ENCODE measurements around the gene KLF15.

The KLF15 gene

GRCh38 chr3:126310816-126311215 lies 46.4 kb downstream of the KLF15 start:
- DNase-seq (ENCODE audit: extremely low spot score, insufficient read length, low read depth) (no peak), FAIRE-seq (no peak)

GRCh38 chr3:126309861-126310655 lies 47.1 kb downstream of the KLF15 start:
- no peak for DNase-seq (ENCODE audit: extremely low spot score, insufficient read length, low read depth)
- FAIRE-seq = no peak

GRCh38 chr3:126309165-126309564 lies 48.0 kb downstream of the KLF15 start:
- no peak for DNase-seq (ENCODE audit: extremely low spot score, insufficient read length, low read depth)
- no peak for FAIRE-seq

- FAIRE-seq (no peak), DNase-seq (ENCODE audit: extremely low spot score, insufficient read length, low read depth) (no peak)
These were observed 48.6 kb downstream of the KLF15 start for GRCh38 chr3:126308394-126309125.

GRCh38 chr3:126307591-126308393 lies 49.4 kb downstream of the KLF15 start:
- FAIRE-seq = no peak

GRCh38 chr3:126306888-126307482 lies 50.2 kb downstream of the KLF15 start:
- FAIRE-seq (no peak), DNase-seq (ENCODE audit: extremely low spot score, insufficient read length, low read depth) (no peak)

More at GRCh38 chr3:126307591-126308393, 49.4 kb downstream of the KLF15 start:
- DNase-seq (ENCODE audit: extremely low spot score, insufficient read length, low read depth) = no peak

GRCh38 chr3:126306397-126306796 lies 50.8 kb downstream of the KLF15 start:
- FAIRE-seq (no peak), DNase-seq (ENCODE audit: extremely low spot score, insufficient read length, low read depth) (no peak)

- FAIRE-seq (no peak), DNase-seq (ENCODE audit: extremely low spot score, insufficient read length, low read depth) (no peak)
These were observed 51.8 kb downstream of the KLF15 start for GRCh38 chr3:126305427-126305826.

GRCh38 chr3:126304704-126305103 lies 52.5 kb downstream of the KLF15 start:
- no peak for FAIRE-seq

GRCh38 chr3:126304291-126304690 lies 52.9 kb downstream of the KLF15 start:
- FAIRE-seq = no peak

More at GRCh38 chr3:126304704-126305103, 52.5 kb downstream of the KLF15 start:
- no peak for DNase-seq (ENCODE audit: extremely low spot score, insufficient read length, low read depth)

GRCh38 chr3:126303272-126303671 lies 53.9 kb downstream of the KLF15 start:
- no peak for DNase-seq (ENCODE audit: extremely low spot score, insufficient read length, low read depth)
- no peak for FAIRE-seq

More at GRCh38 chr3:126304291-126304690, 52.9 kb downstream of the KLF15 start:
- no peak for DNase-seq (ENCODE audit: extremely low spot score, insufficient read length, low read depth)

GRCh38 chr3:126300761-126301481 lies 56.3 kb downstream of the KLF15 start:
- no peak for FAIRE-seq

GRCh38 chr3:126300001-126300760 lies 57.0 kb downstream of the KLF15 start:
- DNase-seq (ENCODE audit: extremely low spot score, insufficient read length, low read depth) (no peak), FAIRE-seq (no peak)

More at GRCh38 chr3:126300761-126301481, 56.3 kb downstream of the KLF15 start:
- no peak for DNase-seq (ENCODE audit: extremely low spot score, insufficient read length, low read depth)

- FAIRE-seq = no peak
- DNase-seq (ENCODE audit: extremely low spot score, insufficient read length, low read depth) = no peak
These were observed 61.7 kb downstream of the KLF15 start for GRCh38 chr3:126295407-126295939.

- FAIRE-seq = no peak
These were observed 62.9 kb downstream of the KLF15 start for GRCh38 chr3:126294211-126294808.

GRCh38 chr3:126293370-126294082 lies 63.7 kb downstream of the KLF15 start:
- FAIRE-seq (no peak), DNase-seq (ENCODE audit: extremely low spot score, insufficient read length, low read depth) (no peak)

More at GRCh38 chr3:126294211-126294808, 62.9 kb downstream of the KLF15 start:
- DNase-seq (ENCODE audit: extremely low spot score, insufficient read length, low read depth) = no peak
